HCT116 (cell line): ENCODE data around the gene OR10H5. TPM values are rescaled to one million over a fixed set of nuclear protein-coding genes. Genes with fewer than 3 reads are reported as not detected.

Experiments used
- ATAC-seq: fragments of 200-7000 bp; cut with Tn5 transposase; 2 replicates; pipeline ENCODE4 v1.9.1; 2020; ENCODE audit warnings: mild to moderate bottlenecking, moderate library complexity
- BruUV-seq: library from RNA; stranded (reverse); fragments of 400-500 nt; replicated peaks from 2 replicates; lab custom pipeline; 2021; lab: Mats Ljungman, UMichigan
- CTCF ChIA-PET: fragments of 300-600 bp; sonication (Branson Sonifier 250); formaldehyde crosslinking; loops from one replicate; lab custom pipeline; 2021; ENCODE audit warnings: antibody characterized with exemption; lab: Charles Lee
- POLR2A ChIA-PET: fragments of 300-600, 350-600 bp; sonication (Branson Sonifier 250); formaldehyde crosslinking; loops from one replicate; lab custom pipeline; 2021; ENCODE audit warnings: antibody characterized with exemption; lab: Charles Lee
- RAD21 ChIA-PET, 2 experiments: fragments of 300-600 bp; sonication (Branson Sonifier 250); formaldehyde crosslinking; loops; one replicate each; lab custom pipeline; 2023; ENCODE audit warnings: low total read pairs in 2 of 2; ENCODE audit not compliant: uncharacterized antibody in 2 of 2, unreplicated experiment in 2 of 2, low non-redundant PET in 1 of 2; lab: Charles Lee
- DNase-seq: peaks from one replicate; pipeline ENCODE4 v3.0.0-alpha.2; 2010; ENCODE audit warnings: low read depth, low spot score
- H2AFZ ChIP-seq: fragments of 200-600 bp; shearing (Covaris generic), sonication (generic); 2 replicates; pipeline ENCODE4 v1.6.1; 2017; ENCODE audit warnings: low read depth, mixed run types, mixed read lengths, antibody characterized with exemption, low read length; ENCODE audit not compliant: poor library complexity, severe bottlenecking
- H3K27ac ChIP-seq: 2 replicates; pipeline ENCODE4 v1.5.1; 2012; ENCODE audit warnings: low read depth, low read length
- H3K27me3 ChIP-seq: fragments of 200-600 bp; sonication (generic); 2 replicates; pipeline ENCODE4 v1.6.1; 2016; ENCODE audit warnings: mixed run types, low read length, mixed read lengths; ENCODE audit not compliant: insufficient read depth
- H3K36me3 ChIP-seq, 2 experiments: fragments of 200-500 bp in 1 of 2; fragments of 200-600 bp in 1 of 2; sonication (Bioruptor generic) in 1 of 2; sonication (generic) in 1 of 2; 2 replicates each; pipeline versions ENCODE4 v1.5.1 to v1.6.1; 2014 to 2016; ENCODE audit warnings: low read length in 2 of 2, inconsistent platforms in 1 of 2, mixed read lengths in 1 of 2, mixed run types in 1 of 2; ENCODE audit not compliant: insufficient read depth in 2 of 2, control insufficient read depth in 1 of 2
- H3K4me1 ChIP-seq, 2 experiments: fragments of 200-600 bp in 1 of 2; sonication (generic) in 1 of 2; 2 replicates each; pipeline versions ENCODE4 v1.5.1 to v1.6.1; 2012 to 2017; ENCODE audit warnings: low read length in 2 of 2, inconsistent platforms in 1 of 2, mild to moderate bottlenecking in 1 of 2, mixed read lengths in 1 of 2, mixed run types in 1 of 2, moderate library complexity in 1 of 2; ENCODE audit not compliant: insufficient read depth in 2 of 2, control insufficient read depth in 1 of 2
- H3K4me2 ChIP-seq: fragments of 200-600 bp; sonication (generic); 2 replicates; pipeline ENCODE4 v1.6.1; 2017; ENCODE audit warnings: mixed run types, low read length, mixed read lengths
- H3K4me3 ChIP-seq, 2 experiments: fragments of 200-600 bp in 1 of 2; sonication (generic) in 1 of 2; replicated peaks in 1 of 2; 2 replicates each; pipeline ENCODE4 v1.5.1; 2011 to 2016; ENCODE audit warnings: low read length in 2 of 2, control low read depth in 1 of 2, low read depth in 1 of 2, mild to moderate bottlenecking in 1 of 2, mixed read lengths in 1 of 2, mixed run types in 1 of 2
- H3K79me2 ChIP-seq: fragments of 200-600 bp; sonication (generic); 2 replicates; pipeline ENCODE4 v1.6.1; 2017; ENCODE audit warnings: mild to moderate bottlenecking, mixed run types, low read length, moderate library complexity, mixed read lengths; ENCODE audit not compliant: insufficient read depth
- H3K9ac ChIP-seq: fragments of 200-600 bp; sonication (generic); 2 replicates; pipeline ENCODE4 v1.6.1; 2016; ENCODE audit warnings: low read length, mixed read lengths
- H3K9me2 ChIP-seq: fragments of 200-600 bp; sonication (generic), shearing (Covaris generic); 2 replicates; pipeline ENCODE4 v1.6.1; 2017; ENCODE audit warnings: mixed run types, mild to moderate bottlenecking, moderate library complexity; ENCODE audit not compliant: insufficient read depth
- H3K9me3 ChIP-seq, 2 experiments: fragments of 200-500 bp in 1 of 2; fragments of 200-600 bp in 1 of 2; sonication (Bioruptor generic) in 1 of 2; sonication (generic) in 1 of 2; 2 replicates each; pipeline ENCODE4 v1.6.1; 2014 to 2017; ENCODE audit warnings: low read length in 2 of 2, mixed read lengths in 2 of 2, inconsistent platforms in 1 of 2, low read depth in 1 of 2, mild to moderate bottlenecking in 1 of 2, mixed run types in 1 of 2, moderate library complexity in 1 of 2; ENCODE audit not compliant: control insufficient read depth in 1 of 2, insufficient read depth in 1 of 2
- H4K20me1 ChIP-seq: fragments of 200-600 bp; sonication (generic), shearing (Covaris generic); 2 replicates; pipeline ENCODE4 v1.6.1; 2017; ENCODE audit warnings: mixed run types, mild to moderate bottlenecking, moderate library complexity; ENCODE audit not compliant: insufficient read depth
- CBX3 ChIP-seq: IDR thresholded peaks from 2 replicates; pipeline ENCODE4 v1.6.1; 2012; ENCODE audit warnings: low read depth
- CEBPB ChIP-seq: IDR thresholded peaks from 2 replicates; pipeline ENCODE4 v1.6.1; 2012; ENCODE audit warnings: low read depth
- EGR1 ChIP-seq: IDR thresholded peaks from 2 replicates; pipeline ENCODE4 v1.6.1; 2012; ENCODE audit warnings: low read depth
- EZH2phosphoT487 ChIP-seq: fragments of 200-600 bp; IDR thresholded peaks from 2 replicates; pipeline ENCODE4 v1.6.1; 2018; ENCODE audit warnings: antibody characterized with exemption, borderline replicate concordance
- FOSL1 ChIP-seq: IDR thresholded peaks from 2 replicates; pipeline ENCODE4 v1.6.1; 2012; ENCODE audit warnings: low read depth
- SIN3A ChIP-seq: IDR thresholded peaks from 2 replicates; pipeline ENCODE4 v1.6.1; 2012; ENCODE audit warnings: low read depth
- YY1 ChIP-seq: IDR thresholded peaks from 2 replicates; pipeline ENCODE4 v1.6.1; 2011; ENCODE audit warnings: low read length, low read depth, moderate library complexity, mild to moderate bottlenecking; ENCODE audit not compliant: insufficient replicate concordance; ENCODE audit errors: extremely low read depth
- intact Hi-C: fragments of 100-400 bp; cut with micrococcal nuclease; formaldehyde crosslinking; loops from 2 replicates; pipeline ENCODE4 v1.10.0; 2022
- total RNA-seq: library from RNA; stranded (reverse); gene quantifications from one replicate; pipeline ENCODE4 v1.2.1, GENCODE V29; 2021; ENCODE audit not compliant: unreplicated experiment
- TF ChIP-seq, protein P1 (sequence below): IDR thresholded peaks from 2 replicates; pipeline ENCODE4 v1.6.1; 2011; ENCODE audit warnings: mild to moderate bottlenecking, low read length, moderate library complexity; ENCODE audit not compliant: insufficient replicate concordance; ENCODE audit errors: extremely low read depth

The OR10H5 gene
- total RNA-seq, 1 experiment from 2014 or later = not detected

DNA sequence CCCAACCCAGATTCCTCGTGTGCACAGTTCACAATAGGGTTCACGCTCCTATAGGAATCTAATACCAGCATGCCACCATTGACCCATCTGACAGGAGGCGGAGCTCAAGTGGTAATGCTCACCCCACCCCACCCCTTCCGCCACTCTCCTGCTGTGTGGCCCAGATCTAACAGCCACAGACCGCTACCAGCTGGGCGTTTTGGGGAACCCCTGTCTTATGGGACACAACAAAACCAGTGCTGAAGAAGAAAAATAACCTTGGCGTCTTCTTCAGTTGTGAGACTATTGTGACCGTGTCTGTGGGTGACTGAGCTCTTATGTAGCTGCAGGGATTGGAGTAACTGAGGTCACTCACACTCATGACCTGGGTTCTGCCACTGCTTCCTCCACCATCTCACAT is 33.2 kb downstream of the OR10H5 start:
- CTCF ChIA-PET = no interaction called here
- Histone ChIP-seq H3K36me3 (no peaks in the 10 kb centered on the region), H3K4me1 (peaks cover 21 to 34% of the 10 kb centered on the region in 2 experiments), H3K79me2 (no peaks in the 10 kb centered on the region), H4K20me1 (no peaks in the 10 kb centered on the region), H3K27ac (no peak overlapping the region)
- intact Hi-C loops = no loop called here
- DNase-seq = no peak
- TF ChIP-seq YY1 = no peak
- TF ChIP-seq, protein P1, sequence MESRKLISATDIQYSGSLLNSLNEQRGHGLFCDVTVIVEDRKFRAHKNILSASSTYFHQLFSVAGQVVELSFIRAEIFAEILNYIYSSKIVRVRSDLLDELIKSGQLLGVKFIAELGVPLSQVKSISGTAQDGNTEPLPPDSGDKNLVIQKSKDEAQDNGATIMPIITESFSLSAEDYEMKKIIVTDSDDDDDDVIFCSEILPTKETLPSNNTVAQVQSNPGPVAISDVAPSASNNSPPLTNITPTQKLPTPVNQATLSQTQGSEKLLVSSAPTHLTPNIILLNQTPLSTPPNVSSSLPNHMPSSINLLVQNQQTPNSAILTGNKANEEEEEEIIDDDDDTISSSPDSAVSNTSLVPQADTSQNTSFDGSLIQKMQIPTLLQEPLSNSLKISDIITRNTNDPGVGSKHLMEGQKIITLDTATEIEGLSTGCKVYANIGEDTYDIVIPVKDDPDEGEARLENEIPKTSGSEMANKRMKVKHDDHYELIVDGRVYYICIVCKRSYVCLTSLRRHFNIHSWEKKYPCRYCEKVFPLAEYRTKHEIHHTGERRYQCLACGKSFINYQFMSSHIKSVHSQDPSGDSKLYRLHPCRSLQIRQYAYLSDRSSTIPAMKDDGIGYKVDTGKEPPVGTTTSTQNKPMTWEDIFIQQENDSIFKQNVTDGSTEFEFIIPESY = no peak
- TF ChIP-seq CEBPB = no peak
- TF ChIP-seq EGR1 = no peak
- no peak for TF ChIP-seq CBX3
- TF ChIP-seq SIN3A = no peak
- no peak for TF ChIP-seq FOSL1
- no peak for TF ChIP-seq EZH2phosphoT487
- TF ChIP-seq, all 23 proteins: peak for 0
- Histone ChIP-seq H3K27me3 (no peaks in the 10 kb centered on the region), H3K4me2 (no peak overlapping the region), H3K9ac (no peak overlapping the region), H2AFZ (no peak overlapping the region), H3K9me3 (no peaks in the 10 kb centered on the region), H3K9me2 (no peaks in the 10 kb centered on the region), H3K4me3 (no peak overlapping the region)
- no peak for ATAC-seq
- ChIA-PET RAD21 (no interaction called here), POLR2A (interaction anchor here (3.3 kb wide), 1 partner anchor 16 kb away, joined by 11 read pairs; no protein-coding TSS in a partner anchor)
- BruUV-seq = no TSS peak
